OCI-LY7 (cell line): ENCODE data around the gene PALLD.

Experiments
- CTCF ChIP-seq: fragments of 200-600 bp; sonication (generic); conservative IDR thresholded peaks from 2 replicates; pipeline ENCODE4 v1.5.1; 2014; ENCODE audit warnings: mild to moderate bottlenecking, antibody characterized with exemption, low read length, moderate library complexity, mixed read lengths
- EZH2phosphoT487 ChIP-seq: fragments of 200-600 bp; sonication (generic); IDR thresholded peaks from 2 replicates; pipeline ENCODE4 v1.6.1; 2018; ENCODE audit warnings: low read depth, borderline replicate concordance, mild to moderate bottlenecking, mixed run types, antibody characterized with exemption, low read length, moderate library complexity, mixed read lengths

DNA sequence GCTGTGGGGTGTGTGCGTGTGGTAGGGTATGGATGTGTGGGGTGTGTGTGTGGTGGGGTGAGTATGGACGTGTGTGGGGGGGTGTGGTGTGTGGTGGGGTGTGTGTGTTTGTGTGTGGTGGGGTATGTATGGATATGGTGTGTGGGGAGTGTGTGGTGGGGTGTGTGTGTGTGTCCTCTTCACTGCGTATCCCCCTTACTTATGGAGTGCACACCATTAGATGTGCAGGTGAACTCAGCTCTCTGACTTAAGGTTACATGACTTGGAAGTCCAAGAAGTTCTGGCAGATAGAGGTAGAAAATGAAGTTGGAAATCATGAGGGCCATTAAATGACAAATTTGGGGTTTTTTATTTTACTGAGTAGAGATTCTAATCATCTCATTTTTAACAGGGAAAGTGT lies 182.5 kb downstream of the PALLD start:
- TF ChIP-seq EZH2phosphoT487 = no peak
- TF ChIP-seq CTCF = no peak
